GM19463 (cell line): Measurements from ENCODE around the gene ELMO1.

Source experiments
- ATAC-seq: cut with Tn5 transposase; IDR thresholded peaks from one replicate; pipeline ENCODE4 v1.9.1; 2021; ENCODE audit warnings: mild to moderate bottlenecking, moderate library complexity; ENCODE audit not compliant: unreplicated experiment

The ELMO1 gene

DNA sequence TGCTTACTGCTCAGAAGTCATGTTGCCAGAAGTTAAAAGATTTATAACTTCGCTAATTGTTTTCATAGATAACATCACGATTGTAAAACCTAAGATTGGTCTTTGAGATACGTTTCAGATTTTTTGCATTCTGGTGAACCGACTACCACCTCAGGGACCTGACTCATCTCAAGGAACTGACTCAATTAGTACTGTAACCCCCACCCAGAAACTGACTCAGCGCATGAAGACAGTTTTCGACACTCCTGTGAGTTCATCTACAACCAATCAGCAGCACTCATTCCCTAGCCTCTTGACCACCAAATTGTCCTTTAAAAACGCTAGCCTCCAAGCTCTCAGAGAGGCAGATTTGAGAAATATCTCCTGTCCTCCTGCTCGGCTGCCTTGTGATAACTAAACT lies 72.3 kb downstream of the ELMO1 start:
- no peak for ATAC-seq

DNA sequence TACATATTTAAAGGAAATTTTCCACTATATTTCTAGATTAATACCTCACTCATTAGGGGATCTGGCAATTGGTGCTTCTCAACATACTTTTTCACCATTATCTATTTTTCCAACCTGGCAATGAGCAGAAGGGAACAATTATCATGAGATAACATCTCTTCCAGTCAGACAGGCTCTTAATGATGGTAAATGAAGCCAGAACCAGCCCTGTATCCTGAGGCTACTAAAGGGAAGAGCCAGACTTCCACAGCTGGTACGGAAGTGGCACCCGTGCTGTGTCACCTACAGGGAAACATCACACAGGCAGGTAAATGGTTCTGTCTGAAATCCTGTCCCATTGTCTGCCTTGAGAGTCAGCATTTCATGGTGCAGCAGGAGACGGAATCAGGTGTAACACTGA lies 75.9 kb downstream of the ELMO1 start:
- no peak for ATAC-seq

DNA sequence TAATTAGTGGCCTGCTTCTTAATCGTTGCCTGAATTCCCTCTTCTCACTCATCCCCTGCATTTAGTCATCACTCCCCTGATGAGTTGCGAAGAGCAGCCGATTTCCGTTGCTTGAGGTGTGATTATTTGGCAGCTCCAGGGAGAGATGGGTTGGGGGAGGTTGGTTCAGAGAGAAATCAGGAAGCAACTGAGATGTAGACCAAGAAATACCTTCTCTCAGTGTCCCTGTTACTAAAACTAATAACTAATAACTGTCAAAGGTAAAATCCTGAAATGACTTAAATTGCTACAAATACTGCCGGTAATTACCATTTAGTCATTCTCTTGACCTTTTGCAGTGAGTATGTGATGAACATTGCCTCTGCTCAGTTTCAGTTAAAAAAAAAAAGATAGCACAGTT lies 76.9 kb downstream of the ELMO1 start:
- no peak for ATAC-seq

DNA sequence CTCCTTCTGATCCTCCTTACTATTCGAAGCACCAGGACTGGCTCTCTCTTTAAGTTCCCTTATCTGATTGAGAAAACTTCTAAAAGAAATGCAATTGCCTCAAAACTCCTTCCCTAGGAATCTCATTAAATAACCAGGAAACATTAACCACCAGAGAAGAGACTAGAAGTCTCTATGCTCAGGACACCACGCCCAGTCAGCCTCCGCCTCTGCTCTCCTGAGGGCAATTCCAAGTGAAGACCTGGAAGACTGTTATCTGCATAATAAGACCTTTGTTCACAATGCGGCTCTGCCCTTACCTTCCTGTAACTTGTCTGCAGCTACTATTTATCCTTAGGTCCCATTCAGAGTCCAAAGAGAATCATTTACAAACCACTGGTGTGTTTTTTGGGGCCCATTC lies 78.8 kb downstream of the ELMO1 start:
- no peak for ATAC-seq

DNA sequence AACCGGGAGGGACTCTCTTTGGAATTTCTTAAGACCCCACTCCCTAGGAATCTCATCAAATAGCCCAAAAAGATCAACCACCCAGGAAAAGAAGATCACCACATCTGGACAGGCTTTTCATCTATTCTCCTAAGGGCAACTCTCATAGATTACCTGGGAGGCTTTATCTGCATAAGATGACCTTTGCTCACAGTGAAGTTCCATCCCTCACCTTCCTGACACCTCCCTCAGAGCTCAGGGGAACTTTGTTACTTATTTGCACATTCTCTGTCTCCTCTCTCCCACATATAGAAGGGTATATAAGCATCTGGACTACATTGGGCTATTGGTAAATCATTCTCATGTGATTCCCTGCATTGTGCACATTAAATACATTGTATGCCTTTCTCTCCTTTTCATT lies 80.1 kb downstream of the ELMO1 start:
- ATAC-seq = no peak

DNA sequence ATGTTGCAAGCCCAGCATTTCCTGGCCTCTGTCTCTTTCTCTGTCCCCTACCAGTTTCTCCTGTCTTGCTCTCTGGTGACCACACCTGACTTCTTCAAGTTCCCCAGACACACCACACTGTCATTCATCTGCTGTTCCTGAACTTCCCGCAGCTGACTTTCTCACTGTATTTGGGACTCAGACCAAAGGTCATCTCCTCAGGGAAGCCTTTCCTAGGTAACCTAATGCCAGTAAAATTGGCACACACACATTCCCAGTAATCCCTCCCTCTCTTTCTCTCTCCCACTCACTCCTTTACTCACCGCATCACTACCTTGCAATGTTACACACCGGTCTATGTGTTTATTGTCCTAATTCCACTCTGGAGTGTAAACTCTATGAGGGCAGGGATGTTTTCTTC lies 81.7 kb downstream of the ELMO1 start:
- ATAC-seq = no peak

DNA sequence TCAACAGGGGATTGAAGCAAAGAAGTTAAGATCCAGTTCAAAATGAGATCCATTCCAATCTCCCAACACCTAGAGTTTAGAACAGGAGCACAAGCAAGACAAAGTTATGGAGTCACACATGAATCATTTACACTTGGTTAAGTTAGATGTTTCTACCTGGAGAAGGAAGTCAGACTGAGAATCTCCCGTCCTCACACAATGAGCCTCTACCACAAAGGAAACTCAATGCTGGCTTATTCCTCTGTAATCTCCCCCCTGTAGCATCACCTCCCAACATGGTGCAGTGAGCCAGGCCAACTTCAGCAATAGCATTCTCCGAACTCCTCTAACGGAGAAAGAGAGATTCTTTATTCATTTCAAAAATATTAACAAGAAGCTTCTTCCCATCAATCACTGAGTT lies 82.2 kb downstream of the ELMO1 start:
- no peak for ATAC-seq

DNA sequence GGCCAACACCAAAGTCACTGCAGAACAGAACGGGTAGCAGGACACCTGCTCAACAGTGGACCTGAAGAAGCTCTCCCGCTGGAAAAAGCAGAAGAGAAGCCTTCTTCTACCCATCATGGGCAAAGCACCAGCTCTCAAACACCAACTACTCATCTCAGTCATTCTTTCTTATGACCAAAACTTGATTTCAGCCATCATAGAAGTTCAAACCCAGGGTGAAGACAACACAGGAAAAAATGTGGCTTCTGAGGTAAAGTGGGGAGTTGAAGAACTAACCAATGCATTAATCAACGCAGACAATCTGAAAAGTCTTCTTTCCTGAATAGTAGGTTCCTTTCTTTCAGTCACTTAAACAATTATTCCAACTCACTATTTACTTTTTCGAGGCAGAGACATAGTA lies 83.3 kb downstream of the ELMO1 start:
- ATAC-seq = no peak

DNA sequence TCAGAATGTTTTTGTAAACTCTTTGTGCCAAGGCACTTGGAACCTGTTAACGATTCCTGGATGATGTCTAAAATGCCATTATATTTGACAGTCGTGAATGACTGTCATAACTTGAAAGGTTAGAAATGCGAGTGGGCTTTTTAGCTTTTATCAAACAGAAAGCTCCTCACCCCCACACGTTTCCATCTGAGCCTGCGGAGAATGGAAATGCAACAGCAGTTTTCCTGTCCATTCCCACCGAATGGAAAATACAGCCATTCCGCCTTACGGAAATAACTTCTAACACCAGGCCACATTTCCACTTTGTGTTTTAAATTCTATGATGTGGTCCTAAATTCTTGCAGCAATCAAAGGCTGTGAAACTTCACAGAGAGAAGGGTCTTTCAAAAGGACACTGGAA lies 83.8 kb downstream of the ELMO1 start:
- no peak for ATAC-seq

DNA sequence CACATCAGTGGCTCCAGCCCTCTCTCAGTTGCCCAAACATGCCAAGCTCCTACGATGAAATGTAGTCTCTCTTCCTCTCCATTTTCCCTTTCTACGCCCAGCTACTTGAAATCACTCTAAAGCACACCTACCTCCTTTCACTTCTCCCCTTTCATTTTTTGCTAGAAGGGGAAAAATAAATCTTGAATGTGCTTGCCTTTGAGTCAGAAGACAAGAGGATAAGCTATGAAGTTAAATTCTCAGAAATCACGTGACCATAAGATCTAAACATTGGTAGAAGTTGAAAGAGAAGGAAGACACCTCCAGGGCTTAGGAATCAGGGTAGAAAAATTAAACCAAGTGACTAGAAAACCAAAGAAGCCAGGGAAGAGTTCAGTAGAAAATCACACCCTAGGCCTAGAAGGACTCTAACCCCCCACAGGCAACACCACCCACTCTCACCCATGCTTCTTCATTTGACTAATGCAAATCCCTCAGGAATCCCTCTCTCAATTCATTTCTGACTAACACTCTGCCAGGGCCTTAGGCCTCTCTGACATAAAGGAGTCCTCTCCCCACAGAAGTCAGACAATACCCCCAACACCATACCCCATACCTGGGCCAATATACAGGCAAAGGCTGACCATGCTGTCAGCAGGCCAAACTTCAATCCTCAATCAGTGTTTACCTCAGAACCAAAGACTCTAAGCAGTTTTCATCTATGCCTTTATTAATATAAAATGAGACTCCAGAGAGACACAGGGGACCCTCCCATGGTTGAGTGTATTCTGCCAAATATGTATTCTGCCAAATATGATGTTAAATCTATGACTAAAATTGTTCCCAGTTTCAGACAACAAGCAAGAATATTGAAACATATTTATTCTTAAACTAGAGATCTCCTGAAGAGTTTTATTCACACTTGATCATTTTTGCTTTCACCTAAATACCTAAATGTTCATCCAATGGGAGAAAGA lies 84.8 kb downstream of the ELMO1 start:
- no peak for ATAC-seq

DNA sequence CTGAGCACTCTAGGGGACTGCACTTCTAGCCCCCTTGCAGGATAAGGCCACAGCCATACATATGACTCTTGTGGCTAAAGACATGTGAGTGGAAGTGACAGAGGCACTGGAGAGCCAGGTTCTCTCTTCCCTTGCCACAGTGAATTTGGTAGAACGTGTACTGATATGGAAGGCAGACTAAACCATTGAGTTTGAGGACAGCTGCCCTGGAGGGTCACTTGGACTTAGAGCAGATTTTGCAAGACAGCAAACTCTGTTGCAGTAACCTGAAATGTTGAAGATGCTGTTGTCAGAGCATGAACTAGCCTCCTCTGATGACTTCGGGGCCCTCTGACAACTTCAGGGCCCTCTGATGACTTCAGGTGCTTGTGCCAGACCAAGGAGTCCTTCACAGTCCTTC lies 85.9 kb downstream of the ELMO1 start:
- no peak for ATAC-seq

DNA sequence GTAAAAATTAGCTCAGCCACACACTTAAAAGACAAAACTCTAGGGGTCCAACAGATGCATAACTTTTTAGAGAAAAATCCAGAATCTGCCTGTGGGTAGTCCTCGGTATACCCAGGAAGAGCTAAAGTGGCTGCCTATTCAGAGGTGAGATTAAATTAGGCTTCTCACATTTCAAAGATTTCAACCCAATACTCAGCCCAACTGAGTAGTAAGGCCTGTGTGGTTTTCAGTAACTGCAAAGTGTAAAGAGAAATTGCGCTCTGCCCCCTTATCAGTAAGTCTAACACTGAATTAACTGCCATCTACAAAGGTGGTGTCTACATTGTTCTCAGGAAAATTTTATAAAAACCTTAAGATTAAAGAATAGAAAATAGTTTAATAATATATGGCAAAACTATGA lies 88.2 kb downstream of the ELMO1 start:
- ATAC-seq = no peak

DNA sequence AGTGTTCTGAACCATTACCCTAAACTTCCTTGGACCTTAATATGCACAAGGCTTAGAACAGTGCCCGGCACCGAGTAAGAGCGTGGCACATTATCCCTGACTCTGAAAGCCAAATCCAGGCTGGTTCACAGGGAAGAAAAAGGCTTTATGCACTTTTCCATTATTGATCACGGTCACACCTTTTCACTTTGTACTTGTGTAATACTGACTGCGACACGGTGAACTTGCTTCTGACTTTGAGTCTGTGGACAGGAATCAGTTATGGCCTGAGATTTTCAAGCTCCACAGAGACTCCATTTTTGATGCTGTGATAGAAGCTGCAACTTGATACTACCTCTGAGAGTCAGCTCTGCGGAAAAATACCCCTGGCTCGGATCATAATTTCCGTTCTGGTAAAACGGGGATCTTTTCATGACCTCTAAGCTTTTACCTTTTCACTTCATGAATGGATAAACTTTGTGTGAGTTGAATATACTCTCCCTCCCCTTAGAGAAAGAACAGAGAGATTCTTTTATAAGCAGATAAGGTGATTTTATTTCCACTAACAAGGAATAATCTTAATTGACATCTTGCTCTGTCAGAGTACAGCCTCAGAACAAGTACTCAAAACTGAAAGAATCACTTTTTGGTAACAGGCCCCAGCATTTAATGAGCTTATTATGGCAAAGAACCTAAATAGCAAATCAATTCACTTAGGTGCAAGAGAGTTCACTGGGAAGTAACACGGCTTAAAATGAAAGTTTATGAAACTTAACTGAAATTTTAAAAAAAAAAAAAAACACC lies 88.8 kb downstream of the ELMO1 start:
- no peak for ATAC-seq

DNA sequence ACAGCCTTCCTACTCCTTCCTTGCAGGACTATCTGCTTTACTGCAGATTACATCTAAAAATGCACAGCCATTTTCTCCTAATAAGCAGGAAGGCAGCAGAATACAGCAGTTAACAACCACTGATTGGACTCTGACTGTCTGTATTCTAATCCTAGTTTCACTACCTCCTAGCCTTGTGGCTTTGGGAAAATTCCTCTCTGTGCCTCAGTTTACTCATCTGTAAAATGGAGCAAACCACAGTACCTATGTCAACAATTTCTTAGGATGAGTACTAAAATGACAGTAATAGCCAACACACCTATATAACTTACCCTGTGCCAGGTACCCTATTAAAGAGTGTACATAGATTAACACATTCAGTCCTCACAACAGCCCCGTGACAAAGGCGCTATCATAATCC lies 89.5 kb downstream of the ELMO1 start:
- no peak for ATAC-seq

DNA sequence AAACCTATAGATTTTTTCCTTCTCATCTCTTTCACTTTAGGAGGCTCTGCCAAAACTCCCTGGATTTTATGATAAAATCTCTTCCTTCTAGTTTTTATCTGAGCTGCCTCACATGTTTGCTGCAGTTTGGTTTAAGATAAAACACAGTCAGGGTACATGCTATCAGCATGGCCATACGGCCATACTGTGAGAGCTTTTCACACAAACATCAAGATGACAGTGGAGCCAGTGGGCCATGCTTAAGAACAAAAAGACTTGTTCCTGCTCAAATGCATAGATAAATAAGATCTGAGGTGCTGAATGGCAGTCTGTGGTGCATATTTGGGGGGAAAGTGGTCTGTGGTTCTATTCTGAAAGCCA lies 91.0 kb downstream of the ELMO1 start:
- no peak for ATAC-seq

DNA sequence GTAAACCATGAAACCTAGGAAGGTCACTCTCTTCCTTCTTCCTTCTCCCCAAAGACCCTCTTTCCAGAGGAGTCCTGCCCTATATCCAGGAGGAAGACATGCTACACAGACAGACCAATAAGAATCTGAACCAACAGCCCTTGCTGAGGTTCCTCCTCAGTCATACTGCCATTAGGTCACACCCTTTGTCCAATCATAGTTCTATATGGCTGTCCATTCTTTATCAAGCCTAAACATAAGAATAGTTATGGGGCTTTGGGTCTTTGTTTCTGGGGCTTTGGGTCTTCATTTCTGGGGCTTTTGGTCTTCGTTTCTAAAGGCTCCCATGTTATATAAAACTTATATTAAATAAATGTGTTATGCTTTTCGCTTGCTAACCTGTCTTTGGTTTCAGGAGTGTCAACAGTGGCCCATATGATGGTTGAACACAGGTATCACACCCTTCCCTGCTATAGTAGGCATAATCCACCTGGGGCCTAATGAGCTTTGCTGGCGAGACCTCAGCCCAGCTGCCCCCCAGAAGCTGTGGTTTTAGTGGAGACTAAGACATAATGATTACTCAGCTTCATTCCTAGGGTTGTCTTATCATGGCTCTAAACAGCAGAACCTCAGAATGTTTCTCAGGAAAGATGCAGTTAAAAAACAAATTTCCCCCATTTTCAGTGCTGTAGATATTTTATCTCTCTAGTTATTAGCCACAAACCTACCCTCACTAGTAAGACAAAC lies 91.6 kb downstream of the ELMO1 start:
- no peak for ATAC-seq

DNA sequence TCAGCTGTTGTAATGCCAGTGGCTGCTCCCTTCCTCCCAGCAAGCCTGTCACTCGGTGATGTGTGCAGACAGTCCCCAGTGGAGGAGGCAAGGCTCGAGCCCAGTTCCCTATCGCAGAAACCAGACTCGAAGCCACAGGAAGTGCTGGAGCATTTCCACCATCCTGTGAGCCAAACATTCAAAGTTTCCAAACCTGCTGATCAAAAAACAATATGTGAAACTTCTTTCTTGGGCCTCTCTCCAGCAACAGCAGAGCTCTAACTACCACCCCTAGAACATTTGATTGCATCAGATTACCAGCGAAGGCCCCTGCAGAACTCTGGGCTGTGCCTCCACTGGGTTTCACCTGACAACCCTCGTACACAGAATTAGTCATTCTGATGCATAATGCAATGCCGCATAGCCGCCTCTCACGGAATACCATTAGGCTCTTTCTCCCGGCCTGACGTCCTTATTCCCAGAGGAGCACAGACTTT lies 94.0 kb downstream of the ELMO1 start:
- peak; percentile 57 for ATAC-seq

DNA sequence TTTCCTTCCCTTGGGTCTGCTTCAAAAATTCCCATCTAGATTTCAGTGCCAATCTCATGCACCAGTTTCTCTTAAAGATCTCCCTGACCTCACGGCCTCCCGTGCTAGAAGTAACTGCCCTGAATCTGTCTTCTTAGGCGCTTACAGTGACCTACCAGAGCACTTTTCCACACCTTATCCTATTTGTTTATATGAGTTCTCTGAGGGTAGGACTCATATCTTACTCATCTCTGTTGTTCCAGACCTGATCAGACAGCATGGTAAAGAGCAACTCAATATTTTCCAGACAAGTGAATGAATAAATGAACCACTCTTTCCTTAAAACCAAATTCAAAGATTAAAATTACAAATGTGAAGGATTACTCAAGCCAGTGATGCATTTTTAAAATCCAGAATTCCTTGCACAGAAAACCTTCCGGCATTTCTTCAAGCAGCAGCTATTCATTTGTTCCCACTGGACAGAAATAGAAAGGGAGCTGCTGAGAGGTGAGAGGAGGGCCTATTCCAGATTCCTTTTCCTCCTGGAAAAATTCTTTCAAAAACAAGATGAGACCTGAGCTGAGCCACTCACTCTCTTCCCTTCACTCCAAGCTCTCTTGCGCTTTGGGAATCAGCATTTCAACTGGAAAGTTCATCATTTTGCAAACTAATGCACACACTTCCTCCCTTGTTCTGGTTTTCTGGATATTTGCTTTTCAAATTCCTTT lies 94.6 kb downstream of the ELMO1 start:
- no peak for ATAC-seq

DNA sequence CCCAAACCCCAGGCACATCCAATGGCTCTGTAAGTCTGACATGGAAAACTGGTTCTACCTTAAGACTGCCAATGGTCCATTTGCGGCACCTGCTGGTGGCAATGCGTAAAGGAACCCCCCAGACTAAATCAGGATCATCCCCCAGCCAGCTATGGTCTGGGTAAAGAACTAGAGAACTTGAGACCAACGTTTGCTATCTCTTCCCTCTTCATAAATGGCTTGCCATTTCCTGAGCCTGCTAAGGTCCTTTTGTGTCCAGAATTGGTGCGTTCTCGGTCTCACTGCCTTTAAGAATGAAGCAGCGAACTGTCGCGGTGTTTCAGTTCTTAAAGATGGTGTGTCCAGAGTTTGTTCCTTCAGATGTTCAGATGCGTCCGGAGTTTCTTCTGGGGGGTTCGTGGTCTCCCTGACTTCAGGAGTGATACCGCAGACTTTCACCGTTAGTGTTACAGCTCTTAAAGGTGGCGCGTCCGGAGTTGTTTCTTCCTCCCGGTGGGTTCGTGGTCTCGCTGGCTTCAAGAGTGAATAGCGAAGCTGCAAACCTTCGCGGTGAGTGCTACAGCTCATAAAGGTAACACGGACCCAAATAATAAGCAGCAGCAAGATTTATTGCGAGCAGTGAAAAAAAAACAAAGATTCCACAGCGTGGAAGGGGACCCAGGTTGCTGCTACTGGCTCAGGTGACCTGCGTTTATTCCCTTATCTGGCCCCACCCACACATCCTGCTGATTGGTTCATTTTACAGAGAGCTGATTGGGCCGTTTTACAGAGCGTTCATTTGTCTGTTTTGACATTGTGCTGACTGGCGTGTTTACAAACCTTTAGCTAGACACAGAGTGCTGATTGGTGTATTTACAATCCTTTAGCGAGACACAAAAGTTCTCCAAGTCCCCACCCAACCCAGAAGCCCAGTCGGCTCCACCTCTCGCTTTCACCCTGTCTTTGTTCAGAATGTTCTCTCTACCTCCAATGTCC lies 95.4 kb downstream of the ELMO1 start:
- ATAC-seq = peak; percentile 50
